Aorta (tissue), 5 donors: Measurements from ENCODE around the gene NTMT1. TPM values are rescaled to one million over a fixed set of nuclear protein-coding genes. Genes with fewer than 3 reads are reported as not detected.

Experiments used
- ATAC-seq: fragments of 200-7000 bp; cut with Tn5 transposase; one replicate; pipeline ENCODE4 v1.9.1; 2022; ENCODE audit warnings: moderate library complexity; ENCODE audit not compliant: low FRiP score
- DNase-seq, 2 donors: peaks; one replicate each; pipeline ENCODE4 v3.0.0-alpha.2; 2020
- H3K27ac ChIP-seq, 2 donors: one replicate each; pipeline ENCODE4 v1.5.1; 2013; ENCODE audit warnings: low read length in 2 of 2, mild to moderate bottlenecking in 2 of 2, moderate library complexity in 2 of 2, control low read depth in 1 of 2, inconsistent platforms in 1 of 2, low read depth in 1 of 2
- H3K27me3 ChIP-seq, 2 donors: one replicate each; pipeline ENCODE4 v1.6.1; 2013; ENCODE audit warnings: control low read depth in 1 of 2, low read length in 1 of 2, mild to moderate bottlenecking in 1 of 2, moderate library complexity in 1 of 2; ENCODE audit not compliant: insufficient read depth in 2 of 2, control insufficient read depth in 1 of 2
- H3K36me3 ChIP-seq, 2 donors: one replicate each; pipeline ENCODE4 v1.6.1; 2013; ENCODE audit warnings: control low read depth in 1 of 2, low read length in 1 of 2, mild to moderate bottlenecking in 1 of 2; ENCODE audit not compliant: insufficient read depth in 2 of 2, control insufficient read depth in 1 of 2
- H3K4me1 ChIP-seq, 2 donors: one replicate each; pipeline ENCODE4 v1.6.1; 2013; ENCODE audit warnings: low read length in 2 of 2, control low read depth in 1 of 2, mild to moderate bottlenecking in 1 of 2, moderate library complexity in 1 of 2; ENCODE audit not compliant: insufficient read depth in 2 of 2, control insufficient read depth in 1 of 2
- H3K4me3 ChIP-seq, 2 donors: one replicate each; pipeline ENCODE4 v1.5.1; 2013; ENCODE audit warnings: low read length in 2 of 2, control low read depth in 1 of 2, mild to moderate bottlenecking in 1 of 2
- H3K9me3 ChIP-seq: one replicate; pipeline ENCODE4 v1.6.1; 2013; ENCODE audit warnings: mild to moderate bottlenecking, low read length; ENCODE audit not compliant: control insufficient read depth
- WGBS, 2 donors: extraction: QIAGEN DNeasy Blood & Tissue Kit; methylation state at CpG; one replicate each; pipeline ENCODE4 v1.1.7; 2013; 5-methylcytosine and 5-hydroxymethylcytosine counted together
- intact Hi-C, 2 donors: fragments of 100-400 bp; cut with DNase I; formaldehyde crosslinking; loops; one replicate each; pipeline versions ENCODE4 v1.14.2 to v1.15.0; 2022
- polyA plus RNA-seq, 2 donors: library from polyadenylated mRNA; stranded (reverse); fragments of 200-250 nt; gene quantifications; one replicate each; pipeline ENCODE4 v1.2.3, GENCODE V29; 2013
- total RNA-seq, 2 donors: library from RNA; stranded (reverse); fragmentation: NEBNext Ultra II Directional; extraction: Animal tissue kit (Norgen Biotek cat#: 25700); gene quantifications; one replicate each; pipeline ENCODE4 v1.2.1, GENCODE V29; 2021
- donor health status: healthy with polysubstance abuse.
- donor health status: Bipolar disorder and iron deficiency.
- donor health status: DM: no; HTN: no; CAD: no.
- donor health status: DM: no; HTN: no; CAD: no.
- donor health status: DM: yes; HTN: yes; CAD: no.

Gene NTMT1
- total and polyA plus RNA-seq, 4 donors = 22.7 to 41.1 (median 30.0) TPM

GRCh38 chr9:129628709-129629108 is 2.7 kb downstream of the NTMT1 start:
- no peaks in the 10 kb centered on the region for H3K4me1 ChIP-seq

GRCh38 chr9:129629251-129629820 is 3.4 kb downstream of the NTMT1 start:
- no peak for ATAC-seq
- no peak overlapping the region for H3K27ac ChIP-seq
- H3K9me3 ChIP-seq = no peaks in the 10 kb centered on the region
- no peak overlapping the region for H3K4me3 ChIP-seq
- H3K27me3 ChIP-seq = no peaks in the 10 kb centered on the region
- DNase-seq = no peak
- H3K36me3 ChIP-seq = peaks cover 0 to 4% of the 10 kb centered on the region in 2 donors
- intact Hi-C loops = no loop called here
- H3K4me1 ChIP-seq = no peaks in the 10 kb centered on the region
- 83 to 84% methylated on average over 8 of the region's 8 CpGs for WGBS, 2 donors

More at GRCh38 chr9:129628709-129629108, 2.7 kb downstream of the NTMT1 start:
- Histone ChIP-seq H3K4me3 (no peak overlapping the region), H3K27me3 (no peaks in the 10 kb centered on the region), H3K27ac (no peak overlapping the region), H3K36me3 (peaks cover 0 to 1% of the 10 kb centered on the region in 2 donors), H3K9me3 (no peaks in the 10 kb centered on the region)
- ATAC-seq = no peak
- 59 to 62% methylated on average over 6 of the region's 6 CpGs for WGBS, 2 donors
- DNase-seq = no peak
- intact Hi-C loops = no loop called here

GRCh38 chr9:129630967-129631673 is 5.2 kb downstream of the NTMT1 start:
- 63 to 64% methylated on average over 21 of the region's 21 CpGs for WGBS, 2 donors
- no peak for DNase-seq
- Histone ChIP-seq H3K36me3 (peaks cover 0 to 11% of the 10 kb centered on the region in 2 donors), H3K4me1 (no peaks in the 10 kb centered on the region), H3K9me3 (no peaks in the 10 kb centered on the region), H3K27ac (no peak overlapping the region), H3K27me3 (no peaks in the 10 kb centered on the region), H3K4me3 (no peak overlapping the region)
- intact Hi-C loops = no loop called here
- ATAC-seq = no peak

GRCh38 chr9:129631674-129632129 is 5.7 kb downstream of the NTMT1 start:
- no peak for ATAC-seq
- intact Hi-C loops = no loop called here
- H3K4me1 ChIP-seq = no peaks in the 10 kb centered on the region
- no peak overlapping the region for H3K4me3 ChIP-seq
- no peak overlapping the region for H3K27ac ChIP-seq
- 68 to 71% methylated on average over 19 of the region's 19 CpGs for WGBS, 2 donors
- H3K36me3 ChIP-seq = peaks cover 0 to 11% of the 10 kb centered on the region in 2 donors
- H3K27me3 ChIP-seq = no peaks in the 10 kb centered on the region
- DNase-seq = no peak
- no peaks in the 10 kb centered on the region for H3K9me3 ChIP-seq

GRCh38 chr9:129632460-129632859 is 6.5 kb downstream of the NTMT1 start:
- WGBS, 2 donors = 40 to 41% methylated on average over 13 of the region's 13 CpGs
- H3K27ac ChIP-seq = no peak overlapping the region
- no peaks in the 10 kb centered on the region for H3K9me3 ChIP-seq
- H3K4me1 ChIP-seq = no peaks in the 10 kb centered on the region
- intact Hi-C loops = no loop called here
- ATAC-seq = no peak
- H3K4me3 ChIP-seq = no peak overlapping the region
- no peak for DNase-seq
- H3K36me3 ChIP-seq = peaks cover 0 to 11% of the 10 kb centered on the region in 2 donors
- H3K27me3 ChIP-seq = no peaks in the 10 kb centered on the region

- H3K27me3 ChIP-seq = no peaks in the 10 kb centered on the region
- DNase-seq = no peak
- no peak for ATAC-seq
- peaks cover 0 to 17% of the 10 kb centered on the region in 2 donors for H3K36me3 ChIP-seq
- no peaks in the 10 kb centered on the region for H3K4me1 ChIP-seq
- intact Hi-C loops = no loop called here
- H3K9me3 ChIP-seq = no peaks in the 10 kb centered on the region
- H3K27ac ChIP-seq = no peak overlapping the region
- WGBS, 2 donors = 89 to 93% methylated on average over 4 of the region's 4 CpGs
- H3K4me3 ChIP-seq = no peak overlapping the region
These were observed 7.2 kb downstream of the NTMT1 start for GRCh38 chr9:129633207-129633606.

- DNase-seq (no peak), ATAC-seq (no peak)
- H3K9me3 ChIP-seq = no peaks in the 10 kb centered on the region
- H3K4me3 ChIP-seq = no peak overlapping the region
- H3K27me3 ChIP-seq = no peaks in the 10 kb centered on the region
- intact Hi-C loops = no loop called here
- H3K4me1 ChIP-seq = no peaks in the 10 kb centered on the region
- H3K27ac ChIP-seq = no peak overlapping the region
- 76 to 77% methylated on average over 13 of the region's 13 CpGs for WGBS, 2 donors
- H3K36me3 ChIP-seq = peaks cover 0 to 18% of the 10 kb centered on the region in 2 donors
These were observed 7.9 kb downstream of the NTMT1 start for GRCh38 chr9:129633848-129634247.

GRCh38 chr9:129635099-129636065 is 9.4 kb downstream of the NTMT1 start:
- H3K27me3 ChIP-seq = no peaks in the 10 kb centered on the region
- H3K4me1 ChIP-seq = no peaks in the 10 kb centered on the region
- no peak overlapping the region for H3K27ac ChIP-seq
- intact Hi-C loops = no loop called here
- no peak overlapping the region for H3K4me3 ChIP-seq
- ATAC-seq (no peak), DNase-seq (no peak)
- 86 to 89% methylated on average over 34 of the region's 34 CpGs for WGBS, 2 donors
- H3K36me3 ChIP-seq = peaks cover 0 to 18% of the 10 kb centered on the region in 2 donors
- H3K9me3 ChIP-seq = no peaks in the 10 kb centered on the region
